A549 treated with ZK216348 at 1 μM for 4 hours (cell line): ENCODE measurements around the gene THOC5. TPM values are rescaled to one million over a fixed set of nuclear protein-coding genes. Genes with fewer than 3 reads are reported as not detected.

Source experiments
- total RNA-seq: library from RNA; stranded (reverse); fragments of 200-300 nt; extraction: Qiagen RNA extraction; gene quantifications from 5 replicates; pipeline ENCODE4 v1.2.3, GENCODE V29; 2022; ENCODE audit warnings: low read depth

Gene THOC5
- total RNA-seq, result 25.2 to 33.7 TPM (median 30.5 TPM) in 5 replicates

GRCh38 chr22:29553351-29554224, at the start of gene THOC5:
Gene THOC5, minus strand, starts transcription at chr22:29553757. Its CDS starts 4,610 bp downstream, at chr22:29549147.

GRCh38 chr22:29479417-29480261, 73.9 kb downstream of the THOC5 start, which contains the start of gene NEFH:
Gene NEFH, plus strand, starts transcription at chr22:29480218. Its CDS starts 45 bp downstream, at chr22:29480263.

Other genes starting within 250 kb of the THOC5 start
- 13.5 to 41.5 TPM (median 37.8 TPM) in 5 replicates for gene GAS2L1, start 247.1 kb downstream of the THOC5 start, total RNA-seq
- 0.32 to 0.67 TPM (median 0.57 TPM) in 4 of 5 replicates, not detected in the other for gene RASL10A, start 238.1 kb downstream of the THOC5 start, total RNA-seq
- gene AP1B1, start 165.2 kb downstream of the THOC5 start, total RNA-seq, result 19.3 to 28.3 TPM (median 28.0 TPM) in 5 replicates
- not detected in 5 replicates for gene RFPL1, start 115.2 kb downstream of the THOC5 start, total RNA-seq
- 0.07 to 0.13 TPM (median 0.09 TPM) in 4 of 5 replicates, not detected in the other for gene NEFH, start 73.5 kb downstream of the THOC5 start, total RNA-seq
- 57.2 to 67.1 TPM (median 63.5 TPM) in 5 replicates for gene NIPSNAP1, start 27.4 kb upstream of the THOC5 start, total RNA-seq
- gene NF2, start 49.9 kb upstream of the THOC5 start, total RNA-seq, result 12.2 to 17.5 TPM (median 12.9 TPM) in 5 replicates
- gene CABP7, start 166.2 kb upstream of the THOC5 start, total RNA-seq, result 0.07 to 0.25 TPM (median 0.19 TPM) in 5 replicates
- 14.6 to 19.6 TPM (median 17.8 TPM) in 5 replicates for gene ZMAT5, start 213.2 kb upstream of the THOC5 start, total RNA-seq
- gene UQCR10, start 213.6 kb upstream of the THOC5 start, total RNA-seq, result 108 to 123 TPM (median 119 TPM) in 5 replicates